K562 (cell line): ENCODE results near the gene ABHD17B. TPM values are rescaled to one million over a fixed set of nuclear protein-coding genes. Genes with fewer than 3 reads are reported as not detected.
A peak's percentile ranks its signal among the peaks of the same experiment; 100 is the strongest.

Source experiments
- BMI1 ChIP-seq: fragments of 150-350 bp; IDR thresholded peaks from 2 replicates; pipeline ENCODE4 v1.6.1; 2014; ENCODE audit warnings: low read length
- DEAF1 ChIP-seq: fragments of 450-650 bp; formaldehyde crosslinking; IDR thresholded peaks from 2 replicates; pipeline ENCODE4 v1.4.0; 2020; ENCODE audit warnings: mild to moderate bottlenecking, moderate library complexity
- ETS1 ChIP-seq: conservative IDR thresholded peaks from 2 replicates; pipeline ENCODE4 v1.6.1; 2011; ENCODE audit warnings: low read depth, mild to moderate bottlenecking, low read length; ENCODE audit not compliant: control insufficient read depth
- GABPA ChIP-seq: fragments of 200-800 bp; sonication (Bioruptor generic); conservative IDR thresholded peaks from 2 replicates; pipeline ENCODE4 v1.6.1; 2016; ENCODE audit warnings: low read depth, missing genetic modification characterization, missing compliant biosample characterization
- KAT2B ChIP-seq: IDR thresholded peaks from one replicate; pipeline ENCODE4 v1.6.1; 2012; ENCODE audit warnings: low read depth, mild to moderate bottlenecking, control low read depth, inconsistent platforms, low read length, moderate library complexity
- POLR2B ChIP-seq: fragments of 450-650 bp; IDR thresholded peaks from 2 replicates; pipeline ENCODE4 v1.6.1; 2018; ENCODE audit warnings: low read depth; ENCODE audit not compliant: partially characterized antibody
- SREBF2 ChIP-seq: sonication (generic); formaldehyde crosslinking; IDR thresholded peaks from 2 replicates; pipeline ENCODE4 v1.4.0; 2020; ENCODE audit warnings: mild to moderate bottlenecking, missing genetic modification reagents
- ZBTB40 ChIP-seq, 2 experiments: fragments of 450-650 bp in 1 of 2; sonication (generic) in 1 of 2; formaldehyde crosslinking in 1 of 2; IDR thresholded peaks; 2 replicates each; pipeline versions ENCODE4 v1.7.1 to v1.9.0; 2016 to 2022; ENCODE audit warnings: inconsistent platforms in 1 of 2, mild to moderate bottlenecking in 1 of 2, missing genetic modification reagents in 1 of 2
- ZBTB49 ChIP-seq: sonication (generic); formaldehyde crosslinking; IDR thresholded peaks from 2 replicates; pipeline ENCODE4 v1.8.0; 2022; ENCODE audit warnings: missing genetic modification reagents, mild to moderate bottlenecking, borderline replicate concordance
- polyA plus RNA-seq, 8 experiments: library from polyadenylated mRNA; depleted of rRNA in 4 of 8; stranded (reverse) in 5 of 8; unstranded in 3 of 8; fragments of >200 nt; fragmentation: Nextera tagmentation in 2 of 8; fragmentation: Illumina TruSeq in 1 of 8; extraction: Ambion mirVana in 2 of 8; extraction: Trizol in 1 of 8; gene quantifications; 2 replicates each; pipeline versions ENCODE4 v1.2.1 to v1.2.3, GENCODE V29; 2011 to 2014; ENCODE audit warnings: inconsistent platforms in 1 of 8, missing spikeins in 1 of 8
- total RNA-seq, 7 experiments: library from RNA; depleted of rRNA in 6 of 7; stranded (reverse); fragments of >200 nt in 6 of 7; fragmentation: Illumina TruSeq in 2 of 7; extraction: Trizol in 2 of 7; gene quantifications; 2 replicates each; pipeline versions ENCODE4 v1.2.1 to v1.2.3, GENCODE V29; 2011 to 2021; ENCODE audit warnings: low replicate concordance in 1 of 7

ABHD17B gene
- total and polyA plus RNA-seq, 9 of the 15 experiments (the other 6 are each of a cell fraction or from before 2014, with no cell fraction given), result 1.9 to 13.4 (median 10.1) TPM

GRCh38 chr9:71911061-71911907 lies at the start of gene ABHD17B, which contains the start of gene C9orf85 (continued):
- peak; percentile 93 for TF ChIP-seq ZBTB40 (IDR thresholded peaks at IDR 0.05)
- TF ChIP-seq ZBTB40 (CRISPR knock-in tag; IDR thresholded peaks at IDR 0.05), result no peak
- no peak for TF ChIP-seq ZBTB49
- no peak for TF ChIP-seq BMI1
- TF ChIP-seq GABPA (tag), result peak; percentile 96
- TF ChIP-seq SREBF2 (CRISPR knock-in tag), result no peak
- TF ChIP-seq DEAF1 (CRISPR knock-in tag), result no peak
- no peak for TF ChIP-seq KAT2B
- TF ChIP-seq POLR2B, result peak; percentile 80
- 0 out of 2 replicates have a peak, but pooled peaks have one; percentile 8 for TF ChIP-seq ETS1
